Pancreas (tissue), 10 donors: ENCODE measurements around the gene SLC41A2. TPM values are rescaled to one million over a fixed set of nuclear protein-coding genes. Genes with fewer than 3 reads are reported as not detected.
A peak's percentile ranks its signal among the peaks of the same experiment; 100 is the strongest.

Source experiments
- ATAC-seq, 4 donors: fragments of 200-7000 bp; cut with Tn5 transposase; one replicate each; pipeline versions ENCODE4 v1.8.0 to v1.9.1; 2020; ENCODE audit warnings: mild to moderate bottlenecking in 4 of 4, moderate library complexity in 4 of 4
- DNase-seq, 6 donors: peaks; one replicate each; pipeline ENCODE4 v3.0.0-alpha.2; 2020
- FAIRE-seq: peaks from 2 replicates; lab custom pipeline; 2012; peaks lifted over from hg19 to GRCh38; lab: Jason Lieb, UNC
- H3K27ac ChIP-seq, 4 donors: fragments of 200-600 bp; sonication (generic); 1 replicate in 3 of 4; 2 replicates in 1 of 4; pipeline versions ENCODE4 v1.5.0 to v1.8.0; 2020
- H3K27me3 ChIP-seq, 4 donors: fragments of 200-600 bp; one replicate each; pipeline ENCODE4 v1.8.0; 2021
- H3K36me3 ChIP-seq, 3 donors: fragments of 200-600 bp; sonication (generic) in 1 of 3; one replicate each; pipeline versions ENCODE4 v1.5.0 to v1.8.0; 2020 to 2021
- H3K4me1 ChIP-seq, 3 donors: fragments of 200-600 bp; one replicate each; pipeline ENCODE4 v1.8.0; 2021
- H3K4me3 ChIP-seq, 4 donors: fragments of 200-600 bp; sonication (generic) in 2 of 4; one replicate each; pipeline versions ENCODE4 v1.5.0 to v1.8.0; 2020 to 2021
- H3K9me3 ChIP-seq, 4 donors: fragments of 200-600 bp; one replicate each; pipeline ENCODE4 v1.8.0; 2021
- CTCF ChIP-seq, 4 donors: fragments of 200-600 bp; sonication (generic) in 3 of 4; IDR thresholded peaks; one replicate each; pipeline versions ENCODE4 v1.5.0 to v1.8.0; 2021; ENCODE audit warnings: antibody characterized with exemption in 4 of 4
- WGBS, 2 donors: extraction: QIAGEN DNeasy Blood & Tissue Kit; methylation state at CpG; one replicate each; pipeline ENCODE4 v1.1.7; 2013; 5-methylcytosine and 5-hydroxymethylcytosine counted together
- intact Hi-C, 3 donors: fragments of 100-400 bp; cut with DNase I; formaldehyde crosslinking; loops; one replicate each; pipeline versions ENCODE4 v1.11.1 to v1.14.2; 2022
- polyA plus RNA-seq, 2 donors: library from polyadenylated mRNA; stranded (reverse); fragments of 200-250 nt; gene quantifications; one replicate each; pipeline ENCODE4 v1.2.3, GENCODE V29; 2013
- total RNA-seq, 6 donors: library from RNA; stranded (reverse); fragmentation: NEBNext Ultra II Directional in 4 of 6; extraction: Animal tissue kit (Norgen Biotek cat#: 25700) in 4 of 6; gene quantifications; one replicate each; pipeline versions ENCODE4 v1.2.1 to v1.2.4, GENCODE V29; 2021 to 2023
- donor health status: healthy with polysubstance abuse.
- donor health status: DM: no; HTN: no; CAD: no; lungs with moderate emphysema.
- donor health status: DM: no; HTN: no; CAD: no.
- donor health status: control.
- donor health status: control.
- donor health status: Bipolar disorder and iron deficiency.
- donor health status: DM: yes; HTN: yes; CAD: no.
- donor health status: DM: no; HTN: no; CAD: no.
- donor health status: DM: no; HTN: no; CAD: no.
- donor health status: DM: yes; HTN: yes; CAD: no.

Gene SLC41A2
- total and polyA plus RNA-seq, 8 donors, result 6.3 to 41.9 (median 27.3) TPM

DNA sequence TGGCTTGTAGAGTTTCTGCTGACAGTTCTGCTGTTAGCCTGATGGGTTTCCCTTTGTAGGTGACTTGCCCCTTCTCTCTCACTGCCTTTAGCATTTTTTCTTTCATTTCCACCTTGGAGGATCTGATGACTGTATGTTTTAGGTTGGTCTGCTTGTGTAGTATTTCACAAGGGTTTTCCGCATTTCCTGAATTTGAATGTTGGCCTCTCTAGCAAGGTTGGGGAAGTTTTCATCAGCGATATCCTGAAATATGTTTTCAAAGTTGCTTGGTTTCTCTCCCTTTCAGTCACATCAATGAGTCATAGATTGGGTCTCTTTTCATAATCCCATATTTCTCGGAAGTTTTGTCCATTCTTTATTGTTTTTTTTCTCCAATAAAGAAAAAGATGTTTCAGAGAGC lies 39.5 kb upstream of the SLC41A2 start:
- H3K27me3 ChIP-seq, result no peaks in the 10 kb centered on the region
- FAIRE-seq (no peak), ATAC-seq (no peak), DNase-seq (no peak)
- H3K4me1 ChIP-seq, result peaks cover 0 to 12% (median 6%) of the 10 kb centered on the region in 3 donors
- 93 to 95% methylated on average over 3 of the region's 3 CpGs for WGBS, 2 donors
- intact Hi-C loops, result no loop called here
- no peaks in the 10 kb centered on the region for H3K9me3 ChIP-seq
- no peak overlapping the region for H3K4me3 ChIP-seq
- H3K36me3 ChIP-seq, result peaks cover 0 to 17% (median 13%) of the 10 kb centered on the region in 3 donors
- no peak overlapping the region for H3K27ac ChIP-seq
- no peak for TF ChIP-seq CTCF (IDR thresholded peaks at IDR 0.05)

DNA sequence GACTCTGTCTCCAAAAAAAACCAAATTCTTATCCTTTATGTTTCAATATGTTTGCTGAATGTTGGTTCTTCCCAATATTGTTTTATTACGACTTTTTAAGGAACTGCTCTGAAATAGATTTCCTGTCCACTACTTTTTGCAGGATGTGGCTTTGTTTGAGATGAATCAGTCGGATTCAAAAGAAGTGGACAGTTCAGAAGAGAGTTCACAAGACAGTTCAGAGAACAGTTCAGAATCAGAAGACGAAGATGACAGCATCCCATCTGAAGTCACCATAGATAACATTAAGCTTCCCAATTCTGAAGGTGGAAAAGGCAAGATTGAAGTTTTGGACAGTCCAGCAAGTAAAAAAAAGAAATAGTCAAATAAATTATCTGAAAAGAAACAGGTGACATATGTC lies 36.2 kb upstream of the SLC41A2 start:
- intact Hi-C loops, result no loop called here
- FAIRE-seq (no peak), ATAC-seq (no peak), DNase-seq (no peak)
- H3K9me3 ChIP-seq, result no peaks in the 10 kb centered on the region
- WGBS, 2 donors, result 90 to 95% methylated on average over 3 of the region's 3 CpGs
- H3K4me3 ChIP-seq, result no peak overlapping the region
- no peak overlapping the region for H3K27ac ChIP-seq
- no peak for TF ChIP-seq CTCF (IDR thresholded peaks at IDR 0.05)
- peaks cover 0 to 24% (median 18%) of the 10 kb centered on the region in 3 donors for H3K36me3 ChIP-seq
- H3K4me1 ChIP-seq, result peaks cover 6 to 17% (median 16%) of the 10 kb centered on the region in 3 donors
- H3K27me3 ChIP-seq, result no peaks in the 10 kb centered on the region

- peak in 3 of 4 donors; percentile 42 to 76 (median 47) for ATAC-seq
- Histone ChIP-seq H3K4me1 (peaks cover 7 to 26% (median 21%) of the 10 kb centered on the region in 3 donors), H3K27me3 (no peaks in the 10 kb centered on the region), H3K27ac (peak overlapping the region in 2 of 4 donors; percentile 34 to 54), H3K4me3 (no peak overlapping the region), H3K9me3 (no peaks in the 10 kb centered on the region), H3K36me3 (peaks cover 0 to 24% (median 18%) of the 10 kb centered on the region in 3 donors)
- no peak for TF ChIP-seq CTCF (IDR thresholded peaks at IDR 0.05)
- no peak for FAIRE-seq
- 53 to 54% methylated on average over 3 of the region's 3 CpGs for WGBS, 2 donors
- intact Hi-C loops, result no loop called here
- DNase-seq, result no peak
Measured at GRCh38 chr12:104991565-104992128, 33.6 kb upstream of the SLC41A2 start.

GRCh38 chr12:104990950-104991349 lies 32.9 kb upstream of the SLC41A2 start:
- H3K27me3 ChIP-seq, result no peaks in the 10 kb centered on the region
- H3K36me3 ChIP-seq, result peaks cover 0 to 24% (median 18%) of the 10 kb centered on the region in 3 donors
- no peak for TF ChIP-seq CTCF (IDR thresholded peaks at IDR 0.05)
- DNase-seq (no peak), ATAC-seq (peak in 1 of 4 donors; percentile 2), FAIRE-seq (no peak)
- 47 to 55% methylated on average over 4 of the region's 4 CpGs for WGBS, 2 donors
- no peaks in the 10 kb centered on the region for H3K9me3 ChIP-seq
- H3K4me3 ChIP-seq, result no peak overlapping the region
- peaks cover 7 to 26% (median 21%) of the 10 kb centered on the region in 3 donors for H3K4me1 ChIP-seq
- H3K27ac ChIP-seq, result peak overlapping the region in 2 of 4 donors; percentile 34 to 54
- intact Hi-C loops, result no loop called here
